ENCODE data around the gene SUPT4H1. TPM values are rescaled to one million over a fixed set of nuclear protein-coding genes. Genes with fewer than 3 reads are reported as not detected.

SUPT4H1 gene
- total and polyA plus RNA-seq, 2 of the 4 experiments (the other 2 are of a cell fraction), result 51.6 to 129 TPM

GRCh38 chr17:58399974-58400373 lies 48.0 kb upstream of the SUPT4H1 start:
- H3K9me1 ChIP-seq (ENCODE audit: insufficient read depth, low read length), result no peaks in the 10 kb centered on the region
- H3K4ac ChIP-seq (ENCODE audit: low read depth, low read length), result no peak overlapping the region
- BruUV-seq (replicated peaks), result no TSS peak
- H3K79me1 ChIP-seq (ENCODE audit: low read depth in 1 of 2, low read length in 2 of 2), result no peaks in the 10 kb centered on the region
- H4K91ac ChIP-seq (ENCODE audit: insufficient read depth, low read depth, low read length), result no peak overlapping the region
- H3K4me2 ChIP-seq (ENCODE audit: low read depth, low read length), result no peak overlapping the region
- H3K9me3 ChIP-seq (ENCODE audit: control insufficient read depth, insufficient read depth, low read length), result no peaks in the 10 kb centered on the region
- no peak overlapping the region for H3K56ac ChIP-seq (ENCODE audit: extremely low read depth, insufficient read depth, low read length)
- no peak for DNase-seq
- ChIA-PET CTCF (no interaction called here), POLR2A (ENCODE audit: unreplicated experiment) (no interaction called here)
- H2AK9ac ChIP-seq (replicated peaks; ENCODE audit: low read depth, low read length, poor library complexity), result no peak overlapping the region
- no CpG with 5 or more reads among the region's 3 CpGs for WGBS, 2 experiments (ENCODE audit: extremely low coverage in 2 of 2, insufficient read length in 1 of 2)
- no peaks in the 10 kb centered on the region for H4K20me1 ChIP-seq (ENCODE audit: insufficient read depth, low read length)
- H2BK15ac ChIP-seq (ENCODE audit: low read depth, low read length), result no peak overlapping the region
- H4K8ac ChIP-seq (ENCODE audit: low read depth in 2 of 2, low read length in 2 of 2), result no peak overlapping the region
- dilution Hi-C loops (cut with HindIII; ENCODE audit: low sequenced_read_pairs, unreplicated experiment) (no loop called here), in situ Hi-C loops (cut with MboI; ENCODE audit: low sequenced_read_pairs) (no loop called here), intact Hi-C loops (cut with micrococcal nuclease) (no loop called here)
- no peaks in the 10 kb centered on the region for H3K36me3 ChIP-seq (ENCODE audit: control insufficient read depth, insufficient read depth, low read length)
- no peak overlapping the region for H2AFZ ChIP-seq (replicated peaks; ENCODE audit: low read length, poor library complexity)
- H3K9ac ChIP-seq (ENCODE audit: low read depth, low read length), result no peak overlapping the region
- no peak overlapping the region for H2BK5ac ChIP-seq (ENCODE audit: low read depth, low read length, poor library complexity, severe bottlenecking)
- no peak overlapping the region for H3K18ac ChIP-seq (ENCODE audit: low read depth, low read length)
- TF ChIP-seq USF2 (IDR thresholded peaks at IDR 0.05; ENCODE audit: low read depth, low read length), result no peak
- ATAC-seq (ENCODE audit: low read depth), result no peak
- no peak overlapping the region for H3K14ac ChIP-seq (replicated peaks; ENCODE audit: low read depth, low read length)
- no peak overlapping the region for H3K27ac ChIP-seq (ENCODE audit: insufficient read depth, low read length)
- H2AK5ac ChIP-seq (ENCODE audit: low read depth, low read length), result no peak overlapping the region
- H3K23ac ChIP-seq (ENCODE audit: low read depth, low read length), result no peak overlapping the region
- H3K4me3 ChIP-seq (ENCODE audit: insufficient read depth, low read depth, low read length), result no peak overlapping the region
- H4K5ac ChIP-seq (ENCODE audit: low read depth, low read length), result no peak overlapping the region
- no peak overlapping the region for H2BK120ac ChIP-seq (ENCODE audit: low read depth, low read length)
- no peak overlapping the region for H2BK20ac ChIP-seq (ENCODE audit: low read depth, low read length)
- H3K4me1 ChIP-seq (ENCODE audit: control insufficient read depth, insufficient read depth, low read length), result no peaks in the 10 kb centered on the region
- peaks cover 1% of the 10 kb centered on the region; the same call in 1 of the 2 replicates for H3K27me3 ChIP-seq (ENCODE audit: control insufficient read depth, insufficient read depth, low read length)

Data from IMR-90 (cell line).